ENCODE data around the gene ADM. TPM values are rescaled to one million over a fixed set of nuclear protein-coding genes. Genes with fewer than 3 reads are reported as not detected.

Gene ADM
- total RNA-seq, 2 experiments from 2014 or later, result 0.46 to 4.9 TPM

DNA sequence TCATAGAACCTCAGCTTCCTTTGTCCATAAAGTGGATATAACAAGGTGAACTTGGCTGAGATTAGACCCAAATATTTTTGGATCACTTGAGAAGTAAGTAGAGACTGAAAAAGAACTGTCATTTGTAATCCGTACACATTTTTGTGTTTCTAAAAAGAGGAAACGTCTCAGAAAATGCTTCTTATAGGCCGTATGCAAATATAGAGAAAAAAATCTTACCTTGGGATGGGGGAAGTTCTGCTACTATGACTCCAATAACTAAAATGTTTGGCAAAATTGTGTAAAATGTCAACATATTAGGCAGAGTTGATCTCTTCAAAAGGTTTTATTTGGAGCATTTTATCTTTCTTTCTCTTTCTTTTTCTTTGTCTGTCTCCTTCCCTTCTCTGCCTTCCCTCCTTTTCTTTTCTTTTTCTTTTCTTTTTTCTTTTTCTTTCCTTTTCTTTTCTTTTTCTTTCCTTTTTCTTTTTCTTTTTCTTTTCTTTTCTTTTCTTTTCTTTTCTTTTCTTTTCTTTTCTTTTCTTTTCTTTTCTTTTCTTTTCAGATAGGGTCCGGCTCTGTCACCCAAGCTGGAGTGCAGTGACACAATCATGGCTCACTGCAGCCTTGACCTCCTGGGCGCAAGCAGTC lies 48.2 kb downstream of the ADM start:
- TF ChIP-seq EZH2phosphoT487 (IDR thresholded peaks at IDR 0.05; ENCODE audit: borderline replicate concordance, low read depth, low read length), result no peak
- TF ChIP-seq CTCF (conservative IDR thresholded peaks at IDR 0.05; ENCODE audit: low read length), result no peak
- CTCF ChIA-PET (ENCODE audit: unreplicated experiment), result no interaction called here
- intact Hi-C loops (cut with micrococcal nuclease; ENCODE audit: unreplicated experiment), result no loop called here
- DNase-seq (ENCODE audit: low spot score), result no peak
- H3K4me2 ChIP-seq (ENCODE audit: low read length), result peak overlapping the region; percentile 41
- H4K20me1 ChIP-seq (ENCODE audit: insufficient read depth, low read length), result no peaks in the 10 kb centered on the region
- POLR2A ChIA-PET, result no interaction called here
- no TSS peak for BruUV-seq (replicated peaks)
- H3K79me2 ChIP-seq (ENCODE audit: insufficient read depth, low read depth, low read length), result no peaks in the 10 kb centered on the region
- no peaks in the 10 kb centered on the region for H3K9me2 ChIP-seq (ENCODE audit: insufficient read depth, low read length)
- H3K27ac ChIP-seq (ENCODE audit: low read depth, low read length, poor library complexity, severe bottlenecking), result no peak overlapping the region
- no peaks in the 10 kb centered on the region for H3K36me3 ChIP-seq (ENCODE audit: insufficient read depth, low read length)
- H3K4me3 ChIP-seq (ENCODE audit: low read depth, low read length, poor library complexity, severe bottlenecking), result no peak overlapping the region
- H2AFZ ChIP-seq (ENCODE audit: low read length), result peak overlapping the region; percentile 52; the same call in 1 of the 2 replicates
- no peaks in the 10 kb centered on the region for H3K9me3 ChIP-seq (ENCODE audit: low read length)
- H3K4me1 ChIP-seq (ENCODE audit: insufficient read depth, low read length, poor library complexity, severe bottlenecking), result peaks cover 17% of the 10 kb centered on the region

GRCh38 chr11:10354389-10354788 lies 49.5 kb downstream of the ADM start:
- TF ChIP-seq CTCF (conservative IDR thresholded peaks at IDR 0.05; ENCODE audit: low read length), result no peak
- TF ChIP-seq EZH2phosphoT487 (IDR thresholded peaks at IDR 0.05; ENCODE audit: borderline replicate concordance, low read depth, low read length), result no peak
- intact Hi-C loops (cut with micrococcal nuclease; ENCODE audit: unreplicated experiment), result no loop called here
- no peaks in the 10 kb centered on the region for H3K79me2 ChIP-seq (ENCODE audit: insufficient read depth, low read depth, low read length)
- no peaks in the 10 kb centered on the region for H3K9me2 ChIP-seq (ENCODE audit: insufficient read depth, low read length)
- DNase-seq (ENCODE audit: low spot score), result no peak
- H2AFZ ChIP-seq (ENCODE audit: low read length), result no peak overlapping the region
- peaks cover 17% of the 10 kb centered on the region for H3K4me1 ChIP-seq (ENCODE audit: insufficient read depth, low read length, poor library complexity, severe bottlenecking)
- BruUV-seq (replicated peaks), result no TSS peak
- POLR2A ChIA-PET, result no interaction called here
- H3K36me3 ChIP-seq (ENCODE audit: insufficient read depth, low read length), result no peaks in the 10 kb centered on the region
- H4K20me1 ChIP-seq (ENCODE audit: insufficient read depth, low read length), result no peaks in the 10 kb centered on the region
- CTCF ChIA-PET (ENCODE audit: unreplicated experiment), result no interaction called here
- H3K4me3 ChIP-seq (ENCODE audit: low read depth, low read length, poor library complexity, severe bottlenecking), result no peak overlapping the region
- no peak overlapping the region for H3K27ac ChIP-seq (ENCODE audit: low read depth, low read length, poor library complexity, severe bottlenecking)
- no peak overlapping the region for H3K4me2 ChIP-seq (ENCODE audit: low read length)
- H3K9me3 ChIP-seq (ENCODE audit: low read length), result no peaks in the 10 kb centered on the region

- ChIA-PET POLR2A (interaction anchor here (0.7 kb wide), 1 partner anchor 170 kb away, joined by 3 read pairs; no protein-coding TSS in a partner anchor), CTCF (ENCODE audit: unreplicated experiment) (no interaction called here)
- Histone ChIP-seq H3K79me2 (ENCODE audit: insufficient read depth, low read depth, low read length) (no peaks in the 10 kb centered on the region), H3K4me2 (ENCODE audit: low read length) (no peak overlapping the region), H3K9me2 (ENCODE audit: insufficient read depth, low read length) (no peaks in the 10 kb centered on the region), H3K36me3 (ENCODE audit: insufficient read depth, low read length) (no peaks in the 10 kb centered on the region), H3K4me1 (ENCODE audit: insufficient read depth, low read length, poor library complexity, severe bottlenecking) (peaks cover 13% of the 10 kb centered on the region), H2AFZ (ENCODE audit: low read length) (no peak overlapping the region), H3K27ac (ENCODE audit: low read depth, low read length, poor library complexity, severe bottlenecking) (no peak overlapping the region), H3K9me3 (ENCODE audit: low read length) (no peaks in the 10 kb centered on the region), H3K4me3 (ENCODE audit: low read depth, low read length, poor library complexity, severe bottlenecking) (no peak overlapping the region), H4K20me1 (ENCODE audit: insufficient read depth, low read length) (no peaks in the 10 kb centered on the region)
- no TSS peak for BruUV-seq (replicated peaks)
- no peak for DNase-seq (ENCODE audit: low spot score)
- intact Hi-C loops (cut with micrococcal nuclease; ENCODE audit: unreplicated experiment), result no loop called here
- TF ChIP-seq EZH2phosphoT487 (IDR thresholded peaks at IDR 0.05; ENCODE audit: borderline replicate concordance, low read depth, low read length), result no peak
- TF ChIP-seq CTCF (conservative IDR thresholded peaks at IDR 0.05; ENCODE audit: low read length), result no peak
Measured at GRCh38 chr11:10355257-10355661, 50.4 kb downstream of the ADM start.

All from OCI-LY7 (cell line).